H9 (cell line): Measurements from ENCODE around the gene ZRANB1. TPM values are rescaled to one million over a fixed set of nuclear protein-coding genes. Genes with fewer than 3 reads are reported as not detected.

ENCODE experiments used
- DNase-seq: peaks from one replicate; pipeline ENCODE4 v3.0.0-alpha.2; 2017
- H2AFZ ChIP-seq: one replicate; pipeline ENCODE4 v1.6.1; 2013; ENCODE audit warnings: mild to moderate bottlenecking, low read length, control low read depth, moderate library complexity
- H2AK5ac ChIP-seq: 2 replicates; pipeline ENCODE4 v1.6.1; 2013; ENCODE audit warnings: low read length, control low read depth, mixed read lengths; ENCODE audit not compliant: insufficient read length
- H2BK120ac ChIP-seq: one replicate; pipeline ENCODE4 v1.6.1; 2013; ENCODE audit warnings: low read depth, mild to moderate bottlenecking, low read length, control low read depth, inconsistent platforms; ENCODE audit not compliant: poor library complexity, severe bottlenecking
- H2BK12ac ChIP-seq: 2 replicates; pipeline ENCODE4 v1.6.1; 2013; ENCODE audit warnings: low read length, control low read depth, mixed read lengths, low read depth; ENCODE audit not compliant: insufficient read length
- H2BK15ac ChIP-seq: 2 replicates; pipeline ENCODE4 v1.6.1; 2013; ENCODE audit warnings: low read depth, low read length, control low read depth
- H2BK20ac ChIP-seq: one replicate; pipeline ENCODE4 v1.6.1; 2013; ENCODE audit warnings: low read depth, mild to moderate bottlenecking, low read length, control low read depth, inconsistent platforms; ENCODE audit not compliant: poor library complexity, severe bottlenecking
- H2BK5ac ChIP-seq: 2 replicates; pipeline ENCODE4 v1.6.1; 2013; ENCODE audit warnings: low read length, control low read depth, mixed read lengths; ENCODE audit not compliant: insufficient read length
- H3K14ac ChIP-seq: 2 replicates; pipeline ENCODE4 v1.6.1; 2013; ENCODE audit warnings: low read length, control low read depth; ENCODE audit not compliant: insufficient read depth
- H3K18ac ChIP-seq: 2 replicates; pipeline ENCODE4 v1.6.1; 2013; ENCODE audit warnings: low read depth, mild to moderate bottlenecking, mixed read lengths, low read length, control low read depth; ENCODE audit not compliant: insufficient read length
- H3K23ac ChIP-seq: 2 replicates; pipeline ENCODE4 v1.6.1; 2013; ENCODE audit warnings: low read length, control low read depth, mixed read lengths, low read depth; ENCODE audit not compliant: insufficient read length
- H3K23me2 ChIP-seq: 2 replicates; pipeline ENCODE4 v1.6.1; 2013; ENCODE audit warnings: low read depth, mild to moderate bottlenecking, mixed read lengths, low read length, control low read depth; ENCODE audit not compliant: insufficient read length, poor library complexity, severe bottlenecking
- H3K27ac ChIP-seq: 2 replicates; pipeline ENCODE4 v1.5.1; 2013; ENCODE audit warnings: low read length, control low read depth, mixed read lengths, low read depth; ENCODE audit not compliant: insufficient read length
- H3K27me3 ChIP-seq: 2 replicates; pipeline ENCODE4 v1.6.1; 2013; ENCODE audit warnings: low read length, control low read depth, inconsistent platforms; ENCODE audit not compliant: insufficient read depth
- H3K4ac ChIP-seq: 2 replicates; pipeline ENCODE4 v1.6.1; 2013; ENCODE audit warnings: low read depth, mild to moderate bottlenecking, control low read depth, inconsistent platforms, low read length, moderate library complexity
- H3K4me1 ChIP-seq: 2 replicates; pipeline ENCODE4 v1.6.1; 2013; ENCODE audit warnings: low read length, control low read depth, inconsistent platforms; ENCODE audit not compliant: insufficient read depth
- H3K4me2 ChIP-seq: 2 replicates; pipeline ENCODE4 v1.6.1; 2013; ENCODE audit warnings: low read length, control low read depth, mixed read lengths; ENCODE audit not compliant: insufficient read length, insufficient read depth
- H3K56ac ChIP-seq: 2 replicates; pipeline ENCODE4 v1.6.1; 2013; ENCODE audit warnings: low read depth, mild to moderate bottlenecking, mixed read lengths, low read length, control low read depth; ENCODE audit not compliant: insufficient read length
- H3K79me1 ChIP-seq: 2 replicates; pipeline ENCODE4 v1.6.1; 2013; ENCODE audit warnings: low read depth, mild to moderate bottlenecking, moderate library complexity, low read length, control low read depth, inconsistent platforms; ENCODE audit not compliant: insufficient read depth, poor library complexity, severe bottlenecking
- H3K79me2 ChIP-seq: 2 replicates; pipeline ENCODE4 v1.6.1; 2013; ENCODE audit warnings: low read length, control low read depth, inconsistent platforms; ENCODE audit not compliant: insufficient read depth
- H3K9ac ChIP-seq: 2 replicates; pipeline ENCODE4 v1.6.1; 2013; ENCODE audit warnings: low read length, control low read depth, mixed read lengths; ENCODE audit not compliant: insufficient read length; ENCODE audit errors: extremely low read depth
- H3K9me3 ChIP-seq: one replicate; pipeline ENCODE4 v1.6.1; 2013; ENCODE audit warnings: low read depth, low read length, inconsistent platforms; ENCODE audit not compliant: control insufficient read depth
- H3T11ph ChIP-seq: one replicate; pipeline ENCODE4 v1.6.1; 2013; ENCODE audit warnings: mild to moderate bottlenecking, low read length, control low read depth, inconsistent platforms
- H4K20me1 ChIP-seq: one replicate; pipeline ENCODE4 v1.6.1; 2013; ENCODE audit not compliant: control insufficient read depth, insufficient read length, insufficient read depth
- H4K5ac ChIP-seq: 2 replicates; pipeline ENCODE4 v1.6.1; 2013; ENCODE audit warnings: low read depth, mild to moderate bottlenecking, mixed read lengths, low read length, control low read depth; ENCODE audit not compliant: insufficient read length
- H4K8ac ChIP-seq: replicated peaks from 2 replicates; pipeline ENCODE4 v1.6.1; 2013; ENCODE audit warnings: low read length, control low read depth, mixed read lengths, low read depth; ENCODE audit not compliant: insufficient read length
- H4K91ac ChIP-seq: 2 replicates; pipeline ENCODE4 v1.6.1; 2013; ENCODE audit warnings: low read depth, mild to moderate bottlenecking, moderate library complexity, mixed read lengths, low read length, control low read depth; ENCODE audit not compliant: insufficient read length
- H3K27ac Mint-ChIP-seq, 3 experiments: 2 replicates in 2 of 3; 3 replicates in 1 of 3; pipeline ENCODE4 v1.8.0; 2020 to 2021; ENCODE audit warnings: mixed read lengths in 3 of 3, mild to moderate bottlenecking in 1 of 3, moderate library complexity in 1 of 3
- H3K27me3 Mint-ChIP-seq: 2 replicates; pipeline ENCODE4 v1.8.0; 2021; ENCODE audit warnings: low read depth, mild to moderate bottlenecking, moderate library complexity, mixed read lengths
- H3K36me3 Mint-ChIP-seq, 3 experiments: 2 replicates in 2 of 3; 3 replicates in 1 of 3; pipeline ENCODE4 v1.8.0; 2020 to 2021; ENCODE audit warnings: low read depth in 3 of 3, mixed read lengths in 3 of 3; ENCODE audit not compliant: insufficient read depth in 1 of 3
- H3K4me1 Mint-ChIP-seq, 2 experiments: 2 replicates each; pipeline ENCODE4 v1.8.0; 2020; ENCODE audit warnings: mixed read lengths in 2 of 2
- H3K4me3 Mint-ChIP-seq, 2 experiments: 2 replicates in 1 of 2; 3 replicates in 1 of 2; pipeline ENCODE4 v1.8.0; 2020 to 2021; ENCODE audit warnings: mild to moderate bottlenecking in 2 of 2, mixed read lengths in 2 of 2, moderate library complexity in 1 of 2
- H3K9me3 Mint-ChIP-seq, 2 experiments: 2 replicates in 1 of 2; 3 replicates in 1 of 2; pipeline ENCODE4 v1.8.0; 2020; ENCODE audit warnings: mild to moderate bottlenecking in 2 of 2, mixed read lengths in 2 of 2, moderate library complexity in 1 of 2
- WGBS: extraction: QIAGEN DNeasy Blood & Tissue Kit; methylation state at CpG from one replicate; pipeline ENCODE4 v1.1.7; 2013; ENCODE audit warnings: missing lambda C conversion rate, low lambda C conversion rate, mixed read lengths; ENCODE audit not compliant: insufficient read length; ENCODE audit errors: extremely low coverage; 5-methylcytosine and 5-hydroxymethylcytosine counted together
- total RNA-seq: library from RNA; stranded (reverse); gene quantifications from 2 replicates; pipeline ENCODE4 v1.2.1, GENCODE V29; 2021
- TF ChIP-seq, protein P1 (sequence below): fragments of 200-600 bp; sonication (generic); conservative IDR thresholded peaks from 3 replicates; pipeline ENCODE4 v1.8.0; 2021; ENCODE audit warnings: antibody characterized with exemption, mild to moderate bottlenecking

Gene ZRANB1
- total RNA-seq, 1 experiment from 2014 or later = 17.4 TPM

DNA sequence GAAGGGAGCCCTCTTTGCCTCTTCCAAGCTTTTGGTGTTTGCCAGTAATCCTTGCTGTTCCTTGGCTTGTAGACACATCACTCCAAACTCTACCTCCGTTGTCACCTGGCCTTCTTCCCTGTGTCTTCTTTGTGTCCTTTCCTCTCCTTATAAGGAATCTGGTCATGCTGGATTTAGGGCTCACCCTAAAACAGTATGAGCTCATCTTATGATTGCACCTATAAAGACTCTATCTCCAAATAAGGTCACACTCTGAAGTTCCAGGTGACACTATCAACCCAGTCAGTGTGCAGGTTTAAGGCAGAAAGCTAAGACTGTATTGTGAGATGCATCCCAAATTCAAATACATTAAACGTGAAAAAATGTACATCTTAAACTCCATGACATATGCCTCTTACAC lies 49.0 kb upstream of the ZRANB1 start:
- Histone ChIP-seq H2AFZ (no peak overlapping the region), H2BK12ac (no peak overlapping the region), H2AK5ac (no peak overlapping the region), H3K27me3 (no peaks in the 10 kb centered on the region), H4K20me1 (no peaks in the 10 kb centered on the region), H3K79me2 (no peaks in the 10 kb centered on the region), H3K56ac (no peak overlapping the region), H3K9me3 (no peaks in the 10 kb centered on the region), H2BK20ac (no peak overlapping the region), H3K18ac (no peak overlapping the region), H3K27ac (no peak overlapping the region), H3T11ph (no peak overlapping the region), H3K23me2 (no peaks in the 10 kb centered on the region), H3K4ac (no peak overlapping the region), H3K4me1 (no peaks in the 10 kb centered on the region), H2BK120ac (no peak overlapping the region), H3K79me1 (no peaks in the 10 kb centered on the region), H3K23ac (no peak overlapping the region), H2BK5ac (no peak overlapping the region), H2BK15ac (no peak overlapping the region), H4K5ac (no peak overlapping the region), H3K14ac (no peak overlapping the region), H3K9ac (no peak overlapping the region), H4K8ac (no peak overlapping the region), H4K91ac (no peak overlapping the region), H3K4me2 (no peak overlapping the region)
- TF ChIP-seq, protein P1, sequence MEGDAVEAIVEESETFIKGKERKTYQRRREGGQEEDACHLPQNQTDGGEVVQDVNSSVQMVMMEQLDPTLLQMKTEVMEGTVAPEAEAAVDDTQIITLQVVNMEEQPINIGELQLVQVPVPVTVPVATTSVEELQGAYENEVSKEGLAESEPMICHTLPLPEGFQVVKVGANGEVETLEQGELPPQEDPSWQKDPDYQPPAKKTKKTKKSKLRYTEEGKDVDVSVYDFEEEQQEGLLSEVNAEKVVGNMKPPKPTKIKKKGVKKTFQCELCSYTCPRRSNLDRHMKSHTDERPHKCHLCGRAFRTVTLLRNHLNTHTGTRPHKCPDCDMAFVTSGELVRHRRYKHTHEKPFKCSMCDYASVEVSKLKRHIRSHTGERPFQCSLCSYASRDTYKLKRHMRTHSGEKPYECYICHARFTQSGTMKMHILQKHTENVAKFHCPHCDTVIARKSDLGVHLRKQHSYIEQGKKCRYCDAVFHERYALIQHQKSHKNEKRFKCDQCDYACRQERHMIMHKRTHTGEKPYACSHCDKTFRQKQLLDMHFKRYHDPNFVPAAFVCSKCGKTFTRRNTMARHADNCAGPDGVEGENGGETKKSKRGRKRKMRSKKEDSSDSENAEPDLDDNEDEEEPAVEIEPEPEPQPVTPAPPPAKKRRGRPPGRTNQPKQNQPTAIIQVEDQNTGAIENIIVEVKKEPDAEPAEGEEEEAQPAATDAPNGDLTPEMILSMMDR = no peak
- Mint-ChIP-seq H3K9me3 (no peaks in the 10 kb centered on the region), H3K27ac (no peak overlapping the region), H3K4me1 (no peaks in the 10 kb centered on the region), H3K36me3 (no peaks in the 10 kb centered on the region), H3K4me3 (no peak overlapping the region), H3K27me3 (peaks cover 2% of the 10 kb centered on the region; the same call in 1 of the 2 replicates)
- no peak for DNase-seq
- 100% methylated on average over 1 of the region's 2 CpGs for WGBS
